Urinary bladder (tissue), 4 donors: ENCODE measurements around the gene TAF5. TPM values are rescaled to one million over a fixed set of nuclear protein-coding genes. Genes with fewer than 3 reads are reported as not detected.

Experiments used
- DNase-seq: peaks from one replicate; pipeline ENCODE4 v3.0.0-alpha.2; 2015; ENCODE audit errors: extremely low spot score
- H3K27ac ChIP-seq: one replicate; pipeline ENCODE4 v1.5.1; 2013; ENCODE audit warnings: low read depth, mild to moderate bottlenecking, moderate library complexity
- H3K36me3 ChIP-seq: one replicate; pipeline ENCODE4 v1.6.1; 2013; ENCODE audit warnings: mild to moderate bottlenecking, moderate library complexity; ENCODE audit not compliant: insufficient read depth
- H3K4me1 ChIP-seq: one replicate; pipeline ENCODE4 v1.6.1; 2013; ENCODE audit warnings: mild to moderate bottlenecking, moderate library complexity; ENCODE audit not compliant: insufficient read depth
- H3K4me3 ChIP-seq: one replicate; pipeline ENCODE4 v1.5.1; 2013; ENCODE audit warnings: low read depth, low read length
- WGBS: extraction: QIAGEN DNeasy Blood & Tissue Kit; methylation state at CpG from one replicate; pipeline ENCODE4 v1.1.7; 2013; 5-methylcytosine and 5-hydroxymethylcytosine counted together
- polyA plus RNA-seq: library from polyadenylated mRNA; stranded (reverse); fragments of 200-250 nt; gene quantifications from one replicate; pipeline ENCODE4 v1.2.3, GENCODE V29; 2013
- total RNA-seq: library from RNA; depleted of rRNA; stranded (reverse); fragments of >200 nt; gene quantifications from one replicate; pipeline ENCODE4 v1.2.3, GENCODE V29; 2014
- donor health status: healthy with polysubstance abuse.
- donor health status: healthy.

Gene TAF5
- total and polyA plus RNA-seq, 2 donors: 3.0 to 8.7 TPM

GRCh38 chr10:103423748-103424147, 56.0 kb downstream of the TAF5 start:
- Histone ChIP-seq H3K27ac (no peak overlapping the region), H3K4me1 (no peaks in the 10 kb centered on the region), H3K36me3 (peaks cover 5% of the 10 kb centered on the region), H3K4me3 (no peak overlapping the region)
- 83% methylated on average over 5 of the region's 5 CpGs for WGBS
- DNase-seq: no peak

DNA sequence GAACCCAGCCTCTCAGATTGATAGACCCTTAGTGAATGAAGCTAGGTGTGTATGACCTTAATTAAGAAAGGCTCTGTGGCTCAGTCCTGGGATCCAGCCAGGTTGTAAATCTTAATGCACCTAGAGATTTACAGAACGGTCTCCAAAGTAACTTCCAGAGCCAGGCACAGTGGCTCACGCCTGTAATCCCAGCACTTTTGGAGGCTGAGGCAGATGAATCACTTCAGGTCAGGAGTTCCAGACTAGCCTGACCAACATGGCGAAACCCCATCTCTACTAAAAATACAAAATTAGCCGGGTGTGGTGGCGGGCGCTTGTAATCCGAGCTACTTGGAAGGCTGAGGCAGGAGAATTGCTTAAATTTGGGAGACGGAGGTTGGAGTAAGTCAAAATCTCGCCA, 60.1 kb downstream of the TAF5 start:
- DNase-seq: no peak
- WGBS: 88% methylated on average over 9 of the region's 9 CpGs

GRCh38 chr10:103428989-103429643, 61.3 kb downstream of the TAF5 start:
- Histone ChIP-seq H3K27ac (no peak overlapping the region), H3K4me1 (no peaks in the 10 kb centered on the region), H3K4me3 (no peak overlapping the region), H3K36me3 (peaks cover 9% of the 10 kb centered on the region)
- DNase-seq: no peak
- 82% methylated on average over 5 of the region's 5 CpGs for WGBS

More for the DNA sequence above, 60.1 kb downstream of the TAF5 start:
- Histone ChIP-seq H3K4me3 (no peak overlapping the region), H3K27ac (no peak overlapping the region), H3K4me1 (no peaks in the 10 kb centered on the region), H3K36me3 (peaks cover 9% of the 10 kb centered on the region)

- no peak overlapping the region for H3K27ac ChIP-seq
- H3K4me1 ChIP-seq: no peaks in the 10 kb centered on the region
- no peak for DNase-seq
- no peak overlapping the region for H3K4me3 ChIP-seq
- H3K36me3 ChIP-seq: peaks cover 6% of the 10 kb centered on the region
- WGBS: 96% methylated on average over 5 of the region's 5 CpGs
These were observed 61.9 kb downstream of the TAF5 start for GRCh38 chr10:103429647-103430046.

DNA sequence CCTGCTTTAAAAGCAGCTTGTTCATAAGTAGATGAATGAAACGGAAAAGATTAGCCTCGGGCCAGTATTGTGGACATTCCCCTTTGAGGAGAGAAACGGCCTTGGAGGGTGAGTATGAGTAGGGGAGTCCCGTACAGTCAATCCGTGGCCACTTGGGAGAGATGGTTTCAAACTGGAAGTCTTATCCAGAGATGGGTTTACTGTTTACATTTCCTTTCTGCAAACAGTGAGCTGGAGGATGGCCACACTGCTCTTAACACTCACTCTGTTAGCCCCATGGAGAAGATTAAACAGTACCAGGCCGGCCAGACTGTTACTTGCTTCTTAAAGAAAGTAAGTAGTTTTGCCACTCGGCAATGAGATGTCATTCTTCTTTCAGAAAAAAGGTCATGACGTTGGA, 64.1 kb downstream of the TAF5 start:
- no peak for DNase-seq
- peaks cover 6% of the 10 kb centered on the region for H3K36me3 ChIP-seq
- 67% methylated on average over 8 of the region's 8 CpGs for WGBS
- H3K27ac ChIP-seq: no peak overlapping the region
- H3K4me3 ChIP-seq: no peak overlapping the region
- H3K4me1 ChIP-seq: no peaks in the 10 kb centered on the region

DNA sequence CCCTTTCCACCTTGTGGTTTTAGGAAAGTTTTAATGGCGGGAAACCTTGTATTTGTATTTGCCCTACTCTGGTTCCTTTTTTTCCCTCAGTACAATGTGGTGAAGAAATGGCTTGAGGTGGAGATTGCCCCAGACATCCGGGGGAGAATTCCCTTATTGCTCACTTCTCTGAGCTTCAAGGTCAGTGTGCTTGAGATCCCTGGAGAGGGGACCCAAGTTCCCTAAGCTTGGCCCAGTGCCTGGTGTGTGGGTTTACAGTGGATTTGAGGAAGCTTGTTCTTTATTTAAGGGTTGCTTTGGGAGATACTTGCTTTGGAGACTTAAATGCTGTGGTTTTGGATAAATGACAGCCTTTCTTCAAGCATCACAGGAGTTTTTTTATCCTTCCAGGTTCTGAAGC, 66.1 kb downstream of the TAF5 start:
- WGBS: 86% methylated on average over 2 of the region's 2 CpGs
- DNase-seq: no peak
- Histone ChIP-seq H3K4me1 (no peaks in the 10 kb centered on the region), H3K27ac (no peak overlapping the region), H3K36me3 (peaks cover 4% of the 10 kb centered on the region), H3K4me3 (no peak overlapping the region)

Other genes starting within 250 kb of the TAF5 start
- gene NT5C2, start 174.7 kb upstream of the TAF5 start, total RNA-seq: 162 TPM
- gene NT5C2, start 174.7 kb upstream of the TAF5 start, polyA plus RNA-seq: 51.5 TPM
- gene RPEL1, start 122.1 kb upstream of the TAF5 start, total RNA-seq: not detected
- 0.08 TPM for gene RPEL1, start 122.1 kb upstream of the TAF5 start, polyA plus RNA-seq
- 5.8 TPM for gene INA, start 90.8 kb upstream of the TAF5 start, total RNA-seq
- gene INA, start 90.8 kb upstream of the TAF5 start, polyA plus RNA-seq: 2.4 TPM
- gene PCGF6, start 16.8 kb upstream of the TAF5 start, total RNA-seq: 14.9 TPM
- gene PCGF6, start 16.8 kb upstream of the TAF5 start, polyA plus RNA-seq: 10.1 TPM
- 231 TPM for gene ATP5MK, start 28.5 kb downstream of the TAF5 start, total RNA-seq
- 456 TPM for gene ATP5MK, start 28.5 kb downstream of the TAF5 start, polyA plus RNA-seq
- 19.7 TPM for gene PDCD11, start 28.6 kb downstream of the TAF5 start, total RNA-seq
- gene PDCD11, start 28.6 kb downstream of the TAF5 start, polyA plus RNA-seq: 14.9 TPM
- 17.4 TPM for gene CALHM2, start 84.4 kb downstream of the TAF5 start, total RNA-seq
- gene CALHM2, start 84.4 kb downstream of the TAF5 start, polyA plus RNA-seq: 68.5 TPM
- gene CALHM1, start 90.9 kb downstream of the TAF5 start, total RNA-seq: not detected
- gene CALHM1, start 90.9 kb downstream of the TAF5 start, polyA plus RNA-seq: not detected
- not detected for gene CALHM3, start 111.3 kb downstream of the TAF5 start, total RNA-seq
- not detected for gene CALHM3, start 111.3 kb downstream of the TAF5 start, polyA plus RNA-seq
- 5.2 TPM for gene NEURL1, start 125.7 kb downstream of the TAF5 start, total RNA-seq
- gene NEURL1, start 125.7 kb downstream of the TAF5 start, polyA plus RNA-seq: 27.8 TPM